ENCODE measurements around the gene SLC29A4. TPM values are rescaled to one million over a fixed set of nuclear protein-coding genes. Genes with fewer than 3 reads are reported as not detected.

SLC29A4 gene
- total and polyA plus RNA-seq, 2 of the 4 experiments (the other 2 are of a cell fraction): 2.3 to 7.6 TPM

DNA sequence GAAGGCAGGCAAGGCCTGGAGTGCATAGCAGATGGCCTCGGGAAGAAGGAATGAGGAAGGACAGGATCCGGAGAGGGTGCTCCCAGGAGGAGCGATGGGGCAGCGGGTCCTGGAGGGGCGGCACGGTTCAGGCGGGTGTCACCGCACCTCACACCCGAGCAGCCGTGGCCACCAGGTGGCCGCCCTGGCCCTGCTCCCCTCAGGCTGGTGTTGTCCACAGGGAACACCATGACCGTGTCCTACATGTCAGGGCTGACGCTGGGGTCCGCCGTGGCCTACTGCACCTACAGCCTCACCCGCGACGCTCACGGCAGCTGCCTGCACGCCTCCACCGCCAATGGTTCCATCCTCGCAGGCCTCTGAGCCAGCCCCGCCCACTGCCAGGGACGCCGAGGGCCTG, 19.8 kb downstream of the SLC29A4 start:
- DNase-seq: no peak
- intact Hi-C loops (cut with micrococcal nuclease): no loop called here

More for the DNA sequence above, 19.8 kb downstream of the SLC29A4 start:
- Histone ChIP-seq H3K27ac (ENCODE audit: insufficient read depth, low read length) (no peak overlapping the region), H3K4me2 (ENCODE audit: low read depth, low read length) (no peak overlapping the region), H4K5ac (ENCODE audit: low read depth, low read length) (no peak overlapping the region), H3K4me1 (ENCODE audit: control insufficient read depth, insufficient read depth, low read length) (no peaks in the 10 kb centered on the region), H3K14ac (replicated peaks; ENCODE audit: low read depth, low read length) (no peak overlapping the region), H2BK5ac (ENCODE audit: low read depth, low read length, poor library complexity, severe bottlenecking) (no peak overlapping the region), H2BK20ac (ENCODE audit: low read depth, low read length) (no peak overlapping the region), H3K9me1 (ENCODE audit: insufficient read depth, low read length) (no peaks in the 10 kb centered on the region), H3K56ac (ENCODE audit: extremely low read depth, insufficient read depth, low read length) (no peak overlapping the region), H3K9me3 (ENCODE audit: control insufficient read depth, insufficient read depth, low read length) (no peaks in the 10 kb centered on the region), H3K27me3 (ENCODE audit: control insufficient read depth, insufficient read depth, low read length) (no peaks in the 10 kb centered on the region), H3K4me3 (ENCODE audit: insufficient read depth, low read depth, low read length) (no peak overlapping the region), H2BK15ac (ENCODE audit: low read depth, low read length) (no peak overlapping the region), H4K91ac (ENCODE audit: insufficient read depth, low read depth, low read length) (no peak overlapping the region), H3K36me3 (ENCODE audit: control insufficient read depth, insufficient read depth, low read length) (peaks cover 9% of the 10 kb centered on the region; the same call in 1 of the 2 replicates), H3K4ac (ENCODE audit: low read depth, low read length) (no peak overlapping the region), H4K8ac (ENCODE audit: low read depth in 2 of 2, low read length in 2 of 2) (no peak overlapping the region), H2AFZ (replicated peaks; ENCODE audit: low read length, poor library complexity) (no peak overlapping the region), H2BK120ac (ENCODE audit: low read depth, low read length) (no peak overlapping the region), H3K9ac (ENCODE audit: low read depth, low read length) (no peak overlapping the region), H3K18ac (ENCODE audit: low read depth, low read length) (no peak overlapping the region), H2AK5ac (ENCODE audit: low read depth, low read length) (no peak overlapping the region), H3K79me1 (ENCODE audit: low read depth in 1 of 2, low read length in 2 of 2) (no peaks in the 10 kb centered on the region), H4K20me1 (ENCODE audit: insufficient read depth, low read length) (no peaks in the 10 kb centered on the region), H2AK9ac (replicated peaks; ENCODE audit: low read depth, low read length, poor library complexity) (no peak overlapping the region), H3K23ac (ENCODE audit: low read depth, low read length) (no peak overlapping the region)
- ChIA-PET CTCF (no interaction called here), POLR2A (ENCODE audit: unreplicated experiment) (no interaction called here)
- BruUV-seq (replicated peaks): no TSS peak
- TF ChIP-seq, protein P1, sequence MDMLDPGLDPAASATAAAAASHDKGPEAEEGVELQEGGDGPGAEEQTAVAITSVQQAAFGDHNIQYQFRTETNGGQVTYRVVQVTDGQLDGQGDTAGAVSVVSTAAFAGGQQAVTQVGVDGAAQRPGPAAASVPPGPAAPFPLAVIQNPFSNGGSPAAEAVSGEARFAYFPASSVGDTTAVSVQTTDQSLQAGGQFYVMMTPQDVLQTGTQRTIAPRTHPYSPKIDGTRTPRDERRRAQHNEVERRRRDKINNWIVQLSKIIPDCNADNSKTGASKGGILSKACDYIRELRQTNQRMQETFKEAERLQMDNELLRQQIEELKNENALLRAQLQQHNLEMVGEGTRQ (IDR thresholded peaks at IDR 0.05; ENCODE audit: low read depth, low read length): no peak
- no peak for TF ChIP-seq NFE2L2 (IDR thresholded peaks at IDR 0.05; ENCODE audit: low read depth, low read length)
- TF ChIP-seq POLR2A (IDR thresholded peaks at IDR 0.05; ENCODE audit: low read depth, low read length): no peak
- TF ChIP-seq MXI1 (IDR thresholded peaks at IDR 0.05; ENCODE audit: borderline replicate concordance, low read depth, low read length): no peak
- TF ChIP-seq MAZ (IDR thresholded peaks at IDR 0.05; ENCODE audit: borderline replicate concordance, low read depth, low read length): no peak
- no peak for TF ChIP-seq SMC3 (IDR thresholded peaks at IDR 0.05; ENCODE audit: low read depth, low read length)
- no peak for TF ChIP-seq FOS (IDR thresholded peaks at IDR 0.05; ENCODE audit: low read depth, low read length)
- TF ChIP-seq BHLHE40 (IDR thresholded peaks at IDR 0.05; ENCODE audit: low read depth, low read length): no peak
- TF ChIP-seq RFX5 (IDR thresholded peaks at IDR 0.05; ENCODE audit: low read depth, low read length): no peak
- no peak for TF ChIP-seq CEBPB (IDR thresholded peaks at IDR 0.05; ENCODE audit: low read depth, low read length)
- TF ChIP-seq RAD21 (IDR thresholded peaks at IDR 0.05; ENCODE audit: low read length): no peak
- TF ChIP-seq, protein P2, sequence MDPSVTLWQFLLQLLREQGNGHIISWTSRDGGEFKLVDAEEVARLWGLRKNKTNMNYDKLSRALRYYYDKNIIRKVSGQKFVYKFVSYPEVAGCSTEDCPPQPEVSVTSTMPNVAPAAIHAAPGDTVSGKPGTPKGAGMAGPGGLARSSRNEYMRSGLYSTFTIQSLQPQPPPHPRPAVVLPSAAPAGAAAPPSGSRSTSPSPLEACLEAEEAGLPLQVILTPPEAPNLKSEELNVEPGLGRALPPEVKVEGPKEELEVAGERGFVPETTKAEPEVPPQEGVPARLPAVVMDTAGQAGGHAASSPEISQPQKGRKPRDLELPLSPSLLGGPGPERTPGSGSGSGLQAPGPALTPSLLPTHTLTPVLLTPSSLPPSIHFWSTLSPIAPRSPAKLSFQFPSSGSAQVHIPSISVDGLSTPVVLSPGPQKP (IDR thresholded peaks at IDR 0.05; ENCODE audit: borderline replicate concordance, low read depth, low read length): no peak
- TF ChIP-seq RCOR1 (IDR thresholded peaks at IDR 0.05; ENCODE audit: insufficient replicate concordance, low read length): no peak
- dilution Hi-C loops (cut with HindIII; ENCODE audit: low sequenced_read_pairs, unreplicated experiment): no loop called here
- WGBS, 2 experiments (ENCODE audit: extremely low coverage in 2 of 2, insufficient read length in 1 of 2): 77% methylated on average over 13 of the region's 25 CpGs; no CpG with 5 or more reads in 1 of the 2 experiments
- peak; percentile 13 for ATAC-seq (ENCODE audit: low read depth)
- in situ Hi-C loops (cut with MboI; ENCODE audit: low sequenced_read_pairs): no loop called here
